Right lobe of liver (tissue), 6 donors: ENCODE measurements around the gene HIRA. TPM values are rescaled to one million over a fixed set of nuclear protein-coding genes. Genes with fewer than 3 reads are reported as not detected.

Source experiments
- ATAC-seq, 4 donors: fragments of 200-7000 bp; cut with Tn5 transposase; one replicate each; pipeline ENCODE4 v1.9.1; 2020; ENCODE audit warnings: mild to moderate bottlenecking in 4 of 4, moderate library complexity in 4 of 4
- DNase-seq, 3 donors: peaks; one replicate each; pipeline ENCODE4 v3.0.0-alpha.2; 2020
- H3K27ac ChIP-seq, 3 donors: fragments of 200-600 bp; one replicate each; pipeline ENCODE4 v1.8.0; 2022
- H3K27me3 ChIP-seq, 2 donors: fragments of 200-600 bp; one replicate each; pipeline ENCODE4 v1.8.0; 2022
- H3K36me3 ChIP-seq, 4 donors: fragments of 200-600 bp; sonication (generic) in 1 of 4; one replicate each; pipeline versions ENCODE4 v1.5.1 to v1.8.0; 2017 to 2022; ENCODE audit warnings: control low read depth in 1 of 4
- H3K4me1 ChIP-seq, 4 donors: fragments of 200-600 bp; sonication (generic) in 1 of 4; one replicate each; pipeline versions ENCODE4 v1.5.1 to v1.8.0; 2017 to 2022; ENCODE audit warnings: control low read depth in 1 of 4
- H3K4me3 ChIP-seq, 3 donors: fragments of 200-600 bp; one replicate each; pipeline ENCODE4 v1.8.0; 2022
- H3K9me3 ChIP-seq, 4 donors: fragments of 200-600 bp; sonication (generic) in 1 of 4; one replicate each; pipeline versions ENCODE4 v1.5.1 to v1.8.0; 2017 to 2022; ENCODE audit warnings: control low read depth in 1 of 4
- CTCF ChIP-seq, 4 donors: fragments of 200-600 bp in 3 of 4; fragments of 450-650 bp in 1 of 4; IDR thresholded peaks; one replicate each; pipeline versions ENCODE4 v1.5.1 to v1.8.0; 2016 to 2022; ENCODE audit warnings: antibody characterized with exemption in 4 of 4, mild to moderate bottlenecking in 2 of 4
- POLR2A ChIP-seq: fragments of 450-650 bp; IDR thresholded peaks from one replicate; pipeline ENCODE4 v1.6.1; 2017; ENCODE audit warnings: antibody characterized with exemption, mild to moderate bottlenecking
- WGBS: methylation state at CpG from one replicate; pipeline ENCODE4 v1.1.6; 2018; ENCODE audit warnings: low coverage, low lambda C conversion rate; ENCODE audit not compliant: insufficient coverage; ENCODE audit errors: missing lambda C conversion rate; 5-methylcytosine and 5-hydroxymethylcytosine counted together
- intact Hi-C, 2 donors: fragments of 100-400 bp; cut with DNase I; formaldehyde crosslinking; loops; one replicate each; pipeline versions ENCODE4 v1.11.2 to v1.14.1; 2022
- total RNA-seq, 6 experiments: library from RNA; depleted of rRNA in 2 of 6; stranded (reverse); fragments of >200 nt in 2 of 6; fragmentation: NEBNext Ultra II Directional in 3 of 6; extraction: Animal tissue kit (Norgen Biotek cat#: 25700) in 3 of 6; gene quantifications; one replicate each; pipeline versions ENCODE4 v1.1.0 to v1.2.4, GENCODE V29; 2016 to 2023
- donor health status: DM: no; HTN: yes; CAD: no.
- donor health status: DM: no; HTN: no; CAD: no.
- donor health status: DM: no; HTN: no; CAD: no.
- donor health status: DM: no; HTN: yes; CAD: no.
- donor health status: DM: no; HTN: yes; CAD: no.

HIRA gene
- total RNA-seq, 6 experiments from 2014 or later: 14.6 to 25.0 (median 17.8) TPM

- H3K36me3 ChIP-seq: no peaks in the 10 kb centered on the region
- ATAC-seq: no peak
- no peak overlapping the region for H3K4me3 ChIP-seq
- no peak for TF ChIP-seq POLR2A
- TF ChIP-seq CTCF (IDR thresholded peaks at IDR 0.05): no peak
- no peaks in the 10 kb centered on the region for H3K27me3 ChIP-seq
- no peaks in the 10 kb centered on the region for H3K9me3 ChIP-seq
- no peak overlapping the region for H3K27ac ChIP-seq
- intact Hi-C loops: no loop called here
- H3K4me1 ChIP-seq: no peaks in the 10 kb centered on the region
- no peak for DNase-seq
- 93% methylated on average over 5 of the region's 5 CpGs for WGBS
Observed at GRCh38 chr22:19304547-19304946, 127.0 kb downstream of the HIRA start.

GRCh38 chr22:19303785-19304184, 127.7 kb downstream of the HIRA start:
- no peak for ATAC-seq
- WGBS: 60% methylated on average over 1 of the region's 1 CpG
- no peak for DNase-seq
- H3K4me1 ChIP-seq: no peaks in the 10 kb centered on the region
- H3K36me3 ChIP-seq: no peaks in the 10 kb centered on the region
- no peak overlapping the region for H3K27ac ChIP-seq
- intact Hi-C loops: no loop called here
- no peaks in the 10 kb centered on the region for H3K27me3 ChIP-seq
- no peak overlapping the region for H3K4me3 ChIP-seq
- no peaks in the 10 kb centered on the region for H3K9me3 ChIP-seq
- TF ChIP-seq CTCF (IDR thresholded peaks at IDR 0.05): no peak
- TF ChIP-seq POLR2A: no peak

GRCh38 chr22:19295733-19296132, 135.8 kb downstream of the HIRA start:
- H3K4me3 ChIP-seq: no peak overlapping the region
- intact Hi-C loops: no loop called here
- ATAC-seq: no peak
- no peaks in the 10 kb centered on the region for H3K27me3 ChIP-seq
- TF ChIP-seq POLR2A (no peak), CTCF (IDR thresholded peaks at IDR 0.05) (no peak)
- no peak overlapping the region for H3K27ac ChIP-seq
- no peaks in the 10 kb centered on the region for H3K36me3 ChIP-seq
- no peaks in the 10 kb centered on the region for H3K9me3 ChIP-seq
- no peak for DNase-seq
- H3K4me1 ChIP-seq: peaks cover 0 to 4% (median 0%) of the 10 kb centered on the region in 4 donors

- DNase-seq: peak; percentile 42 to 60 (median 52)
- Histone ChIP-seq H3K27ac (peak overlapping the region; percentile 75 to 79 (median 77)), H3K36me3 (no peaks in the 10 kb centered on the region), H3K9me3 (no peaks in the 10 kb centered on the region), H3K4me3 (peak overlapping the region; percentile 76 to 90 (median 86)), H3K27me3 (no peaks in the 10 kb centered on the region), H3K4me1 (peaks cover 0 to 4% (median 0%) of the 10 kb centered on the region in 4 donors)
- TF ChIP-seq POLR2A (no peak), CTCF (IDR thresholded peaks at IDR 0.05) (no peak)
- ATAC-seq: peak; percentile 26 to 56 (median 35)
- intact Hi-C loops: no loop called here
- WGBS: 54% methylated on average over 12 of the region's 23 CpGs
Observed at GRCh38 chr22:19292458-19293230, 138.9 kb downstream of the HIRA start.
